Middle frontal gyrus (tissue), 1 donor: ENCODE data around the gene RASD2.

Experiments used
- DNase-seq: peaks from one replicate; pipeline ENCODE4 v3.0.0-alpha.2; 2015; ENCODE audit warnings: low spot score; ENCODE audit errors: extremely low spot score

RASD2 gene

DNA sequence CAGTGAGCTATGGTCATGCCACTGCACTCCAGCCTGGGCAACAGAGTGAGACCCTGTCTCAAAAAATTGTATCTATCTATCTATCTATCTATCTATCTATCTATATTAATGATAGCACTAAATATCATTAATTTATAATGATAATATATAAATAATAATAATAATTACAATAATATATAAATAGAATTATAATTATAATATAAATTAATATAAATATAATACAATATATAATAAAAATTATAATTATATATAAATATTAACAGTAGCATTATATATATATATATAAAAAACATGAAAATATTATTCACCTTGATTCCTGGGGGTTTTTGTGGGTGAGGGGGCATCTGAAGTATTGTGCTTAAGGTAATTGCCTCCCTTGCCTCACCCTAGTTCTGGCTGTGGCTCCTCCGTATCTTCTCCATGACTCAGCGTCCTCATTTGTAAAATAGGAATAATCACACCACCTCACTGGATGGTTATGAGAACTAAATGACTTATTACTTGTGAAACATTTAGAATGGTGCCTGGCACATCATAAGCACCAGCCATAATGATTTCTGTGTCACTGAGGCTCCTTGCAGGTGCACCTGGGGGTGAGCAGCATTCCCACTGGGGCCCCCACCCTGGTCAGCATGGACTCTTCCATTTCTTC, 18.8 kb downstream of the RASD2 start:
- DNase-seq: no peak

DNA sequence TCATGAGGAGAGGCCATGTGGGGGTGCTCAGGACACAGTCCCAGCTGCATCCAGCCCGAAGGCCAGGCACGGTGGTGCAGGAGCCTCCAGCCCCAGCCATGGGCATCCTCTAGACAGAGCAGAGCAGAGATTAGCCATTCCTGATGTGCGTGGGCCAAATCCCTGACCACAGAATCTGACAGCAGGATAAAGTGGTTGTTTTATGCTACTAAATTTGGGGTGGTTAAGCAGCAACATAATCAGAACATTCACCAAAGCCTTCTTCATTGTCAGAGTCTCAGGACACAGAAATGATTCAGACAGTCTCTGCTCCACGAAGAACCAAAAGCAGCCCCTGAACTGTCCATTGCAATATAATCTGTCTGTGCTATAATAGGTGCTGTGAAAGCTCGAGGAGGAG, 19.7 kb downstream of the RASD2 start:
- no peak for DNase-seq

DNA sequence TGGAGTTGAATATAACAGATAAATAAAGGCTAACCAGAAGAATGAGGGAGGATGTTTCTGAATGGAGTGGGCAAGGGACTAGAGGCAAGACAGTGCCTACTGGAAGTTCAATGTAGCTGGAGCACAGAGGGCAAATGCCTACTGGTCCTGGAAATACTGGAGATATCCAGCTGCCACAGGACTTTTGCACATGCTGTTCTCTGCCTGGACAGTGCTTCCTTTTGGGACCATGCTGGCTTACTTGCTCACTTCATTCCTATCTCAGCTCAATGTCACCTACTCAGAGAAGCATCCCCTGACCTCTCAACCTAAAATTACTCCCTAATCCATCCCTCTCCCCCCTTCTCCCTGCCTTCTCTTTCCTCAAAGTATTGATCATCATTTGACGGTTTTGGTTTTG, 20.2 kb downstream of the RASD2 start:
- DNase-seq: no peak

DNA sequence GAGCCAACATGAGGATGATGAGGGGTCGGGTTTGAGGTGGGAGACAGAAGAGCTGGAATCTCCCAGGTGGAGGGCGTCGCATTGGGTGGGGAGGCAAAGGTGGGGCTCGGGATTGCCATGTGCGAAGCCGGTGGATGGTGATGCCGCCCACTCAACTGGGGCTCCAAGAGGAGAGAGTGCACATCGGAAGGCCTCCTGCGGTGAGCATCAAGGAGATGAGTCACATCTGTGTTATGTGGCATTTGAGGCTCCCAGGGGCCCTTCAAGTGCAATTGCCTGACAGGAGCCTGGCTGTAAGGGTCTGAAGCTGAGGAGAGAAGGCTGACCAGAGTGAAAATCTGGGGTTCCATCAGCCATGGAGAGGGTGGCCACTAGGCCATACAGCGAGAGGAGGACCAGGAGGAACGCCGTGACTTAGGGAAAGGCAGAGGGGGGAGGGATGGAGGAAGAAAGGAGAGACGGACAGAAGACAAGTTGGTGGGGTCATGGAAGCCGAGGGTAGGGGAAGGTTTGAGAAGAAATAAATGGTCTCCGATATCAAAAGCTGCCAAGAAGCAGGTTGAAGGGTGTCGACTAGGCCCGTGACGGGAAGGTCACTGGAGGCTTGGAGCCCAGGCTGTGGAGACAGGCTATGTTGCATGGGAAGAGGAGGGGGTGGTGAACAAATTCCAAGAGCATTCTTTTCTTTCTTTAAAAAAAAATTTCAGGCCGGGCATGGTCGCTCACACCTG, 21.3 kb downstream of the RASD2 start:
- no peak for DNase-seq

DNA sequence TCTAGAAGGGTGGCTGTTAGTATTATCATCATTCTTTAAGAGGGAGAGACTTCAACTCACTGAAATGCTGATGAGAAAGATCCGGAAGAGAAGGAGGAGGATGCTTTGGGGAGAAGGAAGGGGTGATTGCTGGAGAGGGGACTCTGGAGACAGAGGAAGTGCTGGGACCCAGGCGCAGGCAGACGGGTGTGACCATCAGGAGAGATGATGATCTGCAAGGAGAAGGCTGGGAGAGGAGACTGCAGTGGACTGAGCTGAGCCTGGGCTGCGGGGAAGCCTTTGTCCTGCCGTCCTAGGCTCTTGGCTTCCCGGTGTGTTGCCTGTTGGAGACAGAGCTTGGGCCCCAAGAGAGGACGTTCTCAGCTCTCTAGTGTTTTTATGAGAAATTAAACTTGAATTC, 22.6 kb downstream of the RASD2 start:
- no peak for DNase-seq

DNA sequence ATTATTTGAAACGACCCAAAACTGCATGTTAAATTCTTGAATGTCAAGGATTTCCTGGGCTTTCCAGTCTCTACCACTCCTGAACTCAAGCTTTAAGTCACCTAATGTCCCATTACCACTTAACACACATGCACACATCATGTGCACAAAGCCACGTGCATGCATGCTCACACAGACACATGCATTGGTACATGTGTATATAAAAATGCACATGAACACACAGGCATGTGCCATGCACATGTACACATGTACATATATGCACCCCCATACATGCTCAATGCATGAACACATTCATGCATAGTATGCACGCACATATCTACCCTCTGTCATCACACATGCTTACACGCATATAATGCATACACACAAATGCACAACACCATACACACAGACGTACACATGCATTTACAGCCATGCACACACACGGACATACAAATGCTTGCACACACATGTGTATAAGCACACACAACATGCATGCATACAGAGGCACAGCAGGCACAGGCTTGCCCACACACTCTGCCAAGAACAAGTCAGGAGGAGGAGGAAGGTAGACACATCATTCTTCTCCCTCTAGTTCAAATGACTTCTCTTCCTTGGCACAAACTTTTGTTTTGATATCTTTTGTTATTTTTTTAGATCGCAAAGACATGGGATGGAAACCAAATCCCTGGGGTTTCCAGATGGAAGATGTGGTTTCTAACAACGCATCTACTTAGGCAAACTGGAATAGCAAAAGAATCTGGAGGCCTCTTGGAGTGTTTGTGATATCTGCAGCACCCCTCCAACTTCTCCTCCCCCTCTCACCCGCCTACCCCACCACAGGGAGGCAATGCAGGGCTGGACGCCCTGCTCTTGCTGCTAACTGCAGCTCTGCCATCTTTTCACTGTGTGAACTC, 24.6 kb downstream of the RASD2 start:
- peak; percentile 21 for DNase-seq

DNA sequence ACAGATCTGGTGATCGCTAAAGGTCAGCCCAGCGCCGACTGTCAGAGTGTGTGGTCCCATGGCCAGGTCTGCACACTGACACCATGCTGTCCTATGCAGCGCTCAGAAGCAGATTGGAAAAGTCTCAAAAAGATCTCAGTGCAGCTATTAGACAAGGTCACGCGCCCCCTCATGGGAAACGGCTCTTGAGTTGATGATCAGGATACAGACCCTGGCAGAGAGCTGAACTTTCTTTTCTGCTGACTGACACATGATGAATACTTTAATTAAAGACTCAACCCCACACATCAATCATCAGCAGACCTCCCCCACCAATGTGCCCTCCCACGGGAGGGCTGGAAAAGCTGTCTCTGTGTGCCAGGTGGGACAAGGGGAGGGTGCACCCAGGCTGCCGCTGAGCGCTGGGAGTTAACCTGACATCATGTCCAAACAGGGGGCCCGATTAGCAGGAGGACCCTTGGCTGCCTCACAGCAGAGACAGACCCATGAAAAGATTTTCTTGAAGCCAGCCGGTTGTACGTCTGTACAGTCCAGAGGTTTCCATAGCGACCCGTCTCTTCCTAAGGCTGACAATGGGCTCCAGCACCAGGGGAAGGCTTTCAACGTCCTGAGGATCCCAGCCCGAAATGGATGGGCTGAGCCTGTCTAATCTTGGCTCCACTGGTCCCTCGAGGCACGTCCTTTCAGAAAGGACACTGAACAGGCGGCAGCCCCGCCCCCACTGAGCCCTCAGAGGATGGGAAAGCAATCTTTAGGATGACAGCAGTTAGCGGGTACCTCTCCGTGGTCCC, 26.9 kb downstream of the RASD2 start:
- DNase-seq: no peak

DNA sequence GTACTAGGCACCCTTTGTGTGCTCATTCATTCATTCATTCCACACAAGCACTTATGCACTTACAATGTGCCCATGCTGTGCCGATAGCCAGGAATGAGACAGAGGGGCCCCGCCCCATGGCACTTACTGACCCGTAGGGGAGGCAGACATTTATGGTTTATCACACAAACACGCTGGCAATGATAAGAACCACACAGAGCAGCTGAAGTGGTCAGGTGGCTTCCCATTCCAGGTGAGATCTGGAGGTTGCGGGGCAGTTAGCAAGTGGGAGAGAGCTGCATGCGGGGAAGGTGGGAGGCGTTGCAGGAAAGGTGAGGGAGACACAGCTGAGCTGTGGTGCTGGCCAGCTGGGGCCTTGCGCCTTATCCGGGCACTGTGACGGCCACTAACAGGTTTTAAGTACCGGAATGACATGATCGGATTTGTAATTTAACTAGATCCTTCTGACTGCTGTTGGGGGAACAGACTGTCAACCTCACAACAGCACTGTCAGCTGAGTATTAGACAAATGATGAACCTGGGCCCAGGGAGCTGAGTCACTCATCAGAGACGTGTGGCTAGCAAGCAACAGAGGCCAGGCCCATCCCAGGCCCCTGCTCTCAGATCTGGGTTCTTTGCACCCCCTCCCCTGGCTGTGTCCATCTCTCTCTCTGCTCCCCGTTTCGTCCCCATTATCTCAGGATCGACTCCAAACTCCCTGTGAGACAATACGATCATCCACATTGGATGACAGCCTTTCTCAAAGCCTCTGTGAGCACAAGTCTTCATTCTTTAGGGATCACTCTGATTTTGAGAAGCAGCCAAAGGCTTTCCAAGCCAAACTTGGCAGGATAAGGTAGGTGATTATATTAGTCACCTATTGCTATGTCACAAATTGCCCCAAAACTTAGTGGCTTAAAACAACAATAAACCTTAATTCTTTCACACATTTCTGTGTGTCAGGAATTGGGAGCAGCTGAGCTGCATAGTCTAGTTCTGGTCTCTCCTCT, 28.4 kb downstream of the RASD2 start:
- DNase-seq: no peak

DNA sequence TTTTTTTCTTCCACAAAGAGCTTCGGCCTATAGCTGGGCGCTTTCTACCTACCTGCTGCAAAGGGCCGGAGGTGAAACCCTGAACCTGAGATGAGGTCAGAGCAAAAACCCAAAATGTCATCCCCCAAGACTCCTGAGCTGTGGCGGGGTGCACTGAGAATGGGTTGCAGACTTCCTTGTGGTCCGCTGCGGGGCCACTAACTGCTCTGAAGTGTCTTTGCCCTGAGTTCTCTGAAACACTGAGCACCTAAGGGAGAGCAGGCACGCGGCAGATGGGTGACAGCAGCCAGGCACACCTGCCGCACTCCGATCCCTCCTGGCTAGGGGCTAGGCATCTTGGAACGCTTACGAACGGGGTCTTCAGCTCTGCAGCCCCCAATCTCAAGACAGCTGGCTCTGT, 29.3 kb downstream of the RASD2 start:
- DNase-seq: no peak

DNA sequence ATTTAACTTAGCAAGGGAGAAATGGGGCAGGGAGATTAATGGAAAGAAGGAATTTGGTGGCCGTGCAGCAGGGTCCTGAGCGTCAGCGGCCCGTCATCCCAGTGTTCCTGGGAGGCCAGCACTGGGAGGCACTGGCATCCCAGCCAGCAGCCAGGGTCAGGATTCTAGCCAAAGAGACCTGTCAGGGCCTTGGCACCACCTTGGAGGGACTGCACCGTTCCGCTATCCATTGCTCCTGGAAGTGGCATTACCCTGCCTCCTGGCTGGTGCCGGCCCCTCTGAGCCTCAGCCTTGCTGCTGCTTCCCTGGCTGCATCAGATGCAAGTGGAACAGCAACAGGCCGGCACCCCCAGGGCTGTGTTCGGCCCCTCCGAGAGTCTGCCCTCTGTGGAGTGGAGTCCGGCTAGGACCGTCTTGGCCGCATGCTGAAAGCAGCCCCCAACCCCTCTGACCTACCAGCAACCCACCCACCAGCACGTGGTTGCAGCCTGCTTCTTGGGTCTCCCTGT, 30.1 kb downstream of the RASD2 start:
- DNase-seq: no peak

DNA sequence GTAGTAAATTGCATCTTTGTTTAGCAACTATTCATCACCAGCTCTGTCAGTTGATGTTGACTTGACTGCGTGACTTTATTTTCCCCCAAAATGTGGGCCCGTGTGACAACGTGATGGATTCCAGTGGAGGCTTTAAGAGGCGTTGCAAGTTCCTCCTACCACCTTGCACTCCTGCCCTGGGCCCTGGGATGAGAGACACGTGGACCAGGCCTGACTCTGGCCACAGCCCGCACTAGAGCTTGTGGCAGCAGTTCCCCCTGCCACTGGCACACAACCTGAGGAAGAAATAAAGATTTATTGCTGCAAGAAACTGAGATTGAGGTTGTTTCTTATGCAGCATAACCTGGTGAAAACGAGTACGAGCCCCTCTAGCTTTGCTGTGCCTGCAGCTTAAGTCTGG, 31.9 kb downstream of the RASD2 start:
- DNase-seq: no peak

DNA sequence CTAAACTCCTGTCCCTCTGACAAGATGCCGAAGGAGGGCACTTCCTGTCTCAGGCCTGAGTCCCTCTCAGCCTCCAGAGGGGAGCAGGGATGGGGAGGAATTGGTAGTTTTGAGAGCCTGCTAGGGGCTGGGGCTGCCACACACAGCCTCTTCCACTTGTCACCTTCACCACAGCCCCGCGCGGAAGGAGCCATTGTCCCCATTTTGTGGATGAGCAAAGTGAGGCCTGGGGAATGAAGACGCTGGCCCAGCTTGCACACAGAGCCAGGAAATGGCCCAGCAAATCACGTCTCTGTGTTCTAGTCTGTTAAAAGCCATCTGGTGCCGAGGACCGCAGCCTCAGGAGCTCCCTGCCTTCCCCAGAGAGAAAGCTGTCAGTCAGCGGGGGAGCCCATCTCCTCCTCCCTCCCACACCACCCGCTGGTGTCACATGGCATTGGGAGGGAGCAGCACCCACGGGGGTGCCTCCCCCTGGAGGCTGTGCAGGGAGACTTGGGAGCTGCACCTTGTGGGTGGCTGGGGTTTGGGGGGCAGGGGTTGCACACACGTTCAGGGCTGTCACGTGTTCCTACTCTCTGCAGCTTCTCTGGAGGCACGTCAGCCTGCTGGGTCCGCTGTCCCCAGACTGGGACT, 34.6 kb downstream of the RASD2 start:
- no peak for DNase-seq

DNA sequence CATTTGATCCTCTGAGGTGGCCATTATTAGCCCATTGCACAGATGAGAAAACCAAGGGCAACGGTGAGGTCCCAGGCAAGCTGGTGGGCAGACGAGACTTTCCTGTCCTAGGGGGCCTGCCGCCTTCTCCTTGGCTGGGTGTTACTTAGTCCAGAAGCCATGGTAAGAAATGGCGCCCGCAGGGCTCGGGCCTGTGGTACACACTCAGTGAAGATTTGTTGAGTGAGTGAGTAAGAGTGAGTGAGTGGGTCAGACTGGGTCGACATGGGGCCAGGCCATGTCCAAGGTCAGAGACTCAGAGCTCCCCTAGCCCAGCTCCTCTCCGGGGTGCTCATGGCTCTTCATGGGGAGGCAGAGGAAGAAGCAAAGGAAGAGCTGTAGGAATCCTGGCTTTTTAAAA, 36.0 kb downstream of the RASD2 start:
- no peak for DNase-seq

DNA sequence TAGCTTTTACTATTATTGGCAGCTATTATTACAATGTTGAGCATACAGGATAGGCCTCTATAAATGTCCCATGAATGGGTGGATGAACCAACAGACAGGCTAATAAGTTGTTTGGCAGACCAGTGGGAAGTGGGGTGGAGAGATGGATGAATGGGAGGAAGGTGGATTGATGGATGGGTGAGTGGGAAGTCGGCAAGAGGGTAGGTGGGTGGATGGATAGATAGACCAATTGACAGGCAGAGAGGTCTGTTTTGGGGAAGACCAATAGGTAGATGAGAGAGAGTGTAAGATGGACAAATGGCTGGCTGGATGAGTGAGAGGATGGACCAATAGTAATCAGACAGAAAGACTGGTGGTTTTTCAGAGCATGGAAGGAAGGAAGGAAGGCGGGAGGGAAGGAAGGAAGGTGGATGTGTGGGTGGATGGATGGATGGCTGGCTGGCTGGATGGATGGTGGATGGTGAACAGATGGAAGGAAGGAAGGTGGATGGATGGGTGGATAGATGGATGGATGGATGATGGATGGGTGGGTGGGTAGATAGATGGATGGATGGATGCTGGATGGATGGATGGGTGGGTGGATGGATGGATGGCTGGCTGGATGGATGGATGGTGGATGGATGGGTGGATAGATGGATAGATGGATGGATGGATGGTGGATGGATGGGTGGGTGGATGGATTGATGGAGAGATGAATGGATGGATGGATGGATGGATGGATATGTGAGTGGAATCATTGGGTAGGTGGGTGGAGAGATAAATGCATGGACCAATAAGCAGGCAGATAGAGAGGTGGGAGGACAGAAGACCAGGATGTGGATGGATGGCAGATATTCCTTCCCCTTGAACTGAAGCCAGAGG, 37.4 kb downstream of the RASD2 start:
- no peak for DNase-seq

DNA sequence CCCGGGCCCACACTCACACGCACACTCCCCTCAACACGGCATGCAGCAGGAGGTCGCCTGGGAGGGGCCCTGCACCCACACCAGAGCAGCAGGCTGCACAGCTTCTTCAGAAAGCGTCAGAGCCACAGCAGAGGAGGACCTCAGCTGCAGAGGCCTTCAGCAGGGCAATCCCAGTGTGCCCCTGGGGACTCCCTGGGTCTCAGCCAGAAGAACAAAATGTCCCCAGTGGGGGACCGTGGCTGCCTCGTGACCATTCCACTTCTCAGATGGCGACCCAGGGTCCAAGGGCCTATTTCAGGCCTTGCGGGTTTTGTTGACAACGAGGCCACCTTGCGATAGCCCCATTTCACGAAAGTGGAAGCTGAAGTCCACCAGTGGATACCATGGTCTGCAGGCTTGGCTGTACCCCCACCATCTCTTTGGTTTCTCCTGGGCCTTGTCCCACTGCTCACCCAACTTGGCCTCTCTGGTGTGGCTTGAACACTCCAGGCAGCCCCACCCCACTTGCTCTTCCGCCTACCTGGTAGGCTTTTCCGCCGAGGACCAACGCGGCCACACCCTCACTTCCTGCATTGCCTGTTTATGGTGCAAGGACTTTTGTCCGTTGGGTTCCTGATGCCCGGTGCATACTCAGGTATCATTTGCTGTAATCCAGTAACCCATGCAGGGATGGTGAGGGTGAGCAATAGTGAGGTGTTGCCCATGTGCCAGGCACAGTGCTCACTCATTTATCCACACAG, 38.4 kb downstream of the RASD2 start:
- no peak for DNase-seq

DNA sequence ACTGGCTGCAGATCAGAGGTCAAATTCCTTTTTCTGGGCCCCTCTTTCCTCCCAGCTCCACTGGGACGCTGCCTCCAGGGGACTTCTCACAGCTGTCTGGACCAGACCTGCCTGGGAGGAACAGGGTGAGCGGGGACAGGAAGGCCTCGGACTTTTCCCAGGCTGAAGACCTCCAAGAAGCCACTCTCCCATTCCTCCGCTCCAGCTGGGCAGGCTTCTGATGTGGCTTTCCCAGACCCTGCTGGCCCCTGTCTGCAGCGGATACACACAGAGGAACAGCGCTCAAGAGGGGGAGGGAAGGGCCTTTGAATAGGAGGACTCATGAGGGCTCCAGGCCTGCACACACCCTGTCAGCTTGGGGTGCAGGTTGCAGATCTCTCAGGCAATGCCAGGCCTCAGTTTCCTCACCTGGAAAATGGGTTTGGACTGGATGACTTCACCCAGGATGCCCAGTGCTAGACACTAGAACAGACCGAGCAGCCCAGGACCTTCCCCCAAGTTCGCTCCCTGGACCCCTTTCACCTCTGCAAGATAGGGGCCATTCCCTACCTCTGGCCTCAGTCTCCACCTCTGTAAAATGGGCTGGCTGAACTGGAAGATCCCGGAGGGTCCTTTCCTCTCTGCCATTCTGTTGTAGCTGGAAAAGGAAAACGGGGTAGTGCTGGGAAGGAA, 39.9 kb downstream of the RASD2 start:
- no peak for DNase-seq

DNA sequence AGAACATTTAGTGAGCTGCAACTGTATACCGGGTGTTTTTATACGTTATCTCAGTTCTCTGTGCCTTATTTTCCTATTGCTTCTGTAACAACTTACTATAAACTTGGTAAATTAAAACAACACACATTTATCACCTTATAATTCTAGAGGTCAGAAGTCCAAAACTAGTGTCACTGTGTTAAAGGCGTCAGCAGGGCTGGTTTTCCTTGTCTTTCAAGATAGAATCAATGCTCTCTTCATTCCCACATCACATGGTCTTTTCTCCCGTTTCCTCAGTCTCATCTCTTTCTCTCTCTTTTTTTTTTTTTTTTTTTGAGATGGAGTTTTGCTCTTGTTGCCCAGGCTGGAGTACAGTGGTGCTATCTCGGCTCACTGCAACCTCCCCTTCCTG, 40.4 kb downstream of the RASD2 start:
- DNase-seq: no peak
